Mesenchymal stem cell (in vitro differentiated cells and primary cell): ENCODE data around the gene TM4SF20.
A peak's percentile ranks its signal among the peaks of the same experiment; 100 is the strongest.

ENCODE experiments used
- DNase-seq: peaks from one replicate; pipeline ENCODE4 v3.0.0-alpha.2; 2013
- H2AFZ ChIP-seq: one replicate; pipeline ENCODE4 v1.6.1; 2013; ENCODE audit warnings: low read depth, mild to moderate bottlenecking, control low read depth, inconsistent platforms, low read length, moderate library complexity
- H2AK5ac ChIP-seq: 2 replicates; pipeline ENCODE4 v1.6.1; 2013; ENCODE audit warnings: low read length, moderate library complexity, mild to moderate bottlenecking, inconsistent platforms; ENCODE audit not compliant: severe bottlenecking
- H2BK120ac ChIP-seq: one replicate; pipeline ENCODE4 v1.6.1; 2013; ENCODE audit warnings: low read depth, mild to moderate bottlenecking, inconsistent platforms, low read length, moderate library complexity
- H2BK12ac ChIP-seq, 2 experiments: one replicate each; pipeline ENCODE4 v1.6.1; 2013; ENCODE audit warnings: inconsistent platforms in 2 of 2, low read length in 2 of 2, mild to moderate bottlenecking in 2 of 2, moderate library complexity in 2 of 2, control low read depth in 1 of 2
- H2BK15ac ChIP-seq: one replicate; pipeline ENCODE4 v1.6.1; 2013; ENCODE audit warnings: mild to moderate bottlenecking, low read depth, inconsistent platforms; ENCODE audit not compliant: poor library complexity, severe bottlenecking
- H2BK5ac ChIP-seq: 2 replicates; pipeline ENCODE4 v1.6.1; 2013; ENCODE audit warnings: low read depth, mild to moderate bottlenecking, low read length, control low read depth, inconsistent platforms; ENCODE audit not compliant: poor library complexity, severe bottlenecking
- H3K14ac ChIP-seq, 2 experiments: one replicate each; pipeline ENCODE4 v1.6.1; 2013; ENCODE audit warnings: inconsistent platforms in 2 of 2, low read length in 2 of 2, control low read depth in 1 of 2, mild to moderate bottlenecking in 1 of 2, moderate library complexity in 1 of 2
- H3K18ac ChIP-seq, 2 experiments: one replicate each; pipeline ENCODE4 v1.6.1; 2013; ENCODE audit warnings: inconsistent platforms in 2 of 2, low read length in 2 of 2, control low read depth in 1 of 2, low read depth in 1 of 2, mild to moderate bottlenecking in 1 of 2
- H3K23ac ChIP-seq, 2 experiments: one replicate each; pipeline ENCODE4 v1.6.1; 2013; ENCODE audit warnings: inconsistent platforms in 2 of 2, low read length in 2 of 2, mild to moderate bottlenecking in 2 of 2, moderate library complexity in 2 of 2, control low read depth in 1 of 2
- H3K27ac ChIP-seq: 2 replicates; pipeline ENCODE4 v1.5.1; 2013; ENCODE audit warnings: mild to moderate bottlenecking, moderate library complexity, low read length, control low read depth, inconsistent platforms; ENCODE audit not compliant: poor library complexity, severe bottlenecking
- H3K27me3 ChIP-seq, 2 experiments: 2 replicates each; pipeline versions ENCODE4 v1.6.1 to v1.7.0; 2013; ENCODE audit warnings: low read length in 2 of 2, mild to moderate bottlenecking in 2 of 2, moderate library complexity in 2 of 2, control low read depth in 1 of 2, inconsistent platforms in 1 of 2; ENCODE audit not compliant: control insufficient read depth in 1 of 2, insufficient read depth in 1 of 2
- H3K36me3 ChIP-seq, 2 experiments: 2 replicates each; pipeline versions ENCODE4 v1.6.1 to v1.7.0; 2013; ENCODE audit warnings: low read length in 2 of 2, control low read depth in 1 of 2, inconsistent platforms in 1 of 2, low read depth in 1 of 2, mild to moderate bottlenecking in 1 of 2; ENCODE audit not compliant: insufficient read depth in 2 of 2, control insufficient read depth in 1 of 2
- H3K4ac ChIP-seq, 2 experiments: one replicate each; pipeline ENCODE4 v1.6.1; 2013; ENCODE audit warnings: inconsistent platforms in 2 of 2, low read length in 2 of 2, mild to moderate bottlenecking in 2 of 2, moderate library complexity in 2 of 2, control low read depth in 1 of 2, low read depth in 1 of 2
- H3K4me1 ChIP-seq: 2 replicates; pipeline ENCODE4 v1.6.1; 2013; ENCODE audit warnings: low read depth, low read length, control low read depth; ENCODE audit not compliant: control insufficient read depth, insufficient read depth
- H3K4me2 ChIP-seq: 2 replicates; pipeline ENCODE4 v1.6.1; 2013; ENCODE audit warnings: low read length, mild to moderate bottlenecking, inconsistent platforms; ENCODE audit not compliant: poor library complexity, severe bottlenecking
- H3K4me3 ChIP-seq, 2 experiments: 2 replicates each; pipeline versions ENCODE4 v1.5.1 to v1.7.0; 2013; ENCODE audit warnings: low read length in 2 of 2, mild to moderate bottlenecking in 2 of 2, control low read depth in 1 of 2, low read depth in 1 of 2; ENCODE audit not compliant: insufficient read depth in 1 of 2
- H3K79me1 ChIP-seq: replicated peaks from 2 replicates; pipeline ENCODE4 v1.6.1; 2013; ENCODE audit warnings: mild to moderate bottlenecking, control low read depth, low read length, inconsistent platforms; ENCODE audit not compliant: poor library complexity, severe bottlenecking
- H3K9ac ChIP-seq: 2 replicates; pipeline ENCODE4 v1.7.0; 2013; ENCODE audit warnings: mild to moderate bottlenecking, low read length, moderate library complexity
- H3K9me3 ChIP-seq: 2 replicates; pipeline ENCODE4 v1.7.0; 2013; ENCODE audit warnings: mild to moderate bottlenecking, low read length; ENCODE audit not compliant: control insufficient read depth
- H4K8ac ChIP-seq: one replicate; pipeline ENCODE4 v1.6.1; 2013; ENCODE audit warnings: inconsistent platforms, mild to moderate bottlenecking, low read length, moderate library complexity
- H4K91ac ChIP-seq: one replicate; pipeline ENCODE4 v1.6.1; 2013; ENCODE audit warnings: mild to moderate bottlenecking, low read length, inconsistent platforms
- WGBS: methylation state at CpG from one replicate; pipeline ENCODE4 v1.1.7; 2013; ENCODE audit warnings: mixed read lengths; 5-methylcytosine and 5-hydroxymethylcytosine counted together

Gene TM4SF20

DNA sequence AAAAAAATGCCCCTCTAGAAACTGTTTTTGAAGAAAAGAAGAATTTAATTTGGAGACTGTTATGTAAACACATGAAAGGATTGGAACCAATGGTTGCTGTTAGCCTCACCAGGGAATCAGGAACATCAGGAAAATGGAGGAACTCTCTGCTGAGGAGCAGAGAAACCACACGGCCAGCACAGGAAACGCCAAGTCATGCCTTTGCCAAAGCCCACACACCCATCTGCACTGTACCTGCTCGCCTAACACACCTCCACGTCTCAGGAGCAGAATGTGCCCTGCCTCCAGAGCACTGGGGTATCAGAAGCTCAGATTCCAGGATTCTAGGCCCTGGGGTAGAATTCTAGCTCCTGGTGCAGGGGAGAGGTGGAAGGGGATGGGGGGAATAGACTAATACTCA is 18.5 kb upstream of the TM4SF20 start:
- H3K36me3 ChIP-seq: no peaks in the 10 kb centered on the region

DNA sequence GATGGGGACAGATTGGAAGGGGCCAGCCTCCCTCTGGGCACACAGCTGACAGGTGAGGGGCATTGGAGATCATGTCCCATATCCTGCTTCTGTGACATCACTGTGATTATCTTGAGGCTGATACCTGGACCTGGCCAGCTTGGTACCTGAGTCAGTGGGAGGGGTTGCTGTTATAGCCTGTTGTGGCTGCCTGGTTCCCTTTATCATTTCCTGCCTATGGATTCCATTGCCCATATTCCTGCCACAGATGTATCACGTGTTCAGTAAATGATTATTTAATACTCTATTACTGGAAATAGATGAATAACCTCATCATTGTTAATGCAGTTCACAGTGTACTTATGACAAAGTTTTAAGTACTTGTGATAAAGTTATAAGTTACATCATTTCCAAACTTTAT is 16.4 kb upstream of the TM4SF20 start:
- no peak overlapping the region for H2BK15ac ChIP-seq
- H2BK120ac ChIP-seq: no peak overlapping the region
- no peak overlapping the region for H3K4ac ChIP-seq
- H3K14ac ChIP-seq: no peak overlapping the region
- no peak overlapping the region for H3K23ac ChIP-seq
- peaks cover 6% of the 10 kb centered on the region for H3K4me1 ChIP-seq
- no peak for DNase-seq
- H3K9me3 ChIP-seq: no peaks in the 10 kb centered on the region
- no peak overlapping the region for H3K9ac ChIP-seq
- no peak overlapping the region for H4K91ac ChIP-seq
- no peaks in the 10 kb centered on the region for H3K36me3 ChIP-seq
- H3K18ac ChIP-seq: no peak overlapping the region
- no peak overlapping the region for H2AK5ac ChIP-seq
- H3K4me3 ChIP-seq: no peak overlapping the region
- no peaks in the 10 kb centered on the region for H3K79me1 ChIP-seq
- H2BK12ac ChIP-seq: no peak overlapping the region
- H4K8ac ChIP-seq: peak overlapping the region; percentile 46
- no CpG with 5 or more reads among the region's 1 CpG for whole genome bisulfite sequencing
- H3K27me3 ChIP-seq: no peaks in the 10 kb centered on the region
- no peak overlapping the region for H3K27ac ChIP-seq
- no peak overlapping the region for H2AFZ ChIP-seq
- H2BK5ac ChIP-seq: no peak overlapping the region
- H3K4me2 ChIP-seq: no peak overlapping the region

More for the DNA sequence above, 18.5 kb upstream of the TM4SF20 start:
- Histone ChIP-seq H2AK5ac (peak overlapping the region; percentile 75), H3K4me1 (peaks cover 6% of the 10 kb centered on the region), H2BK5ac (peak overlapping the region; percentile 9), H3K27me3 (no peaks in the 10 kb centered on the region), H2BK120ac (no peak overlapping the region), H3K27ac (no peak overlapping the region), H4K91ac (no peak overlapping the region), H2AFZ (no peak overlapping the region), H3K79me1 (no peaks in the 10 kb centered on the region), H3K23ac (no peak overlapping the region), H3K18ac (no peak overlapping the region), H2BK12ac (no peak overlapping the region), H2BK15ac (no peak overlapping the region), H3K9me3 (no peaks in the 10 kb centered on the region), H3K4me3 (no peak overlapping the region), H4K8ac (no peak overlapping the region), H3K4ac (no peak overlapping the region), H3K9ac (no peak overlapping the region), H3K4me2 (no peak overlapping the region), H3K14ac (no peak overlapping the region)
- DNase-seq: no peak
- 87% methylated on average over 3 of the region's 4 CpGs for WGBS

DNA sequence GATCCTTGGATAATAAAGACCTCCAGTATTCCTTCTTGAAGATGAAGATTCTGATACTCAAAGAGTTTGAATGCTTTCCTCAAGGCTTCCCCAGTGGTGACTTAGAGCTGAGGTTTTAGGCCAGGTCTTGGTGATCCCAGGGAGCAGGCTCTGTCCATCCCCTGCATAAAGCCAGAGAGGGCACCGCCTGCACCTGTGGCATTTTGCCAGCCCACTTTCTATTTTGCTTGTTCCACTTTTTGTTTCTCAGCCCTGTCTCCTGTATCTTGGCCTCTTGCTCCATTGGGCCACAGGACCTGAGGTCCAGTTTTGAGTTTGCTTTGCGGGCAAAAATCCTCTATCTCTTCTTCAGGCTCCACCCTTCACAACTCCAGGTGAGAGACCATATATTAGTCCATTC is 15.3 kb upstream of the TM4SF20 start:
- Histone ChIP-seq H3K79me1 (no peaks in the 10 kb centered on the region), H3K27me3 (no peaks in the 10 kb centered on the region), H4K91ac (no peak overlapping the region), H2BK5ac (peak overlapping the region; percentile 45), H3K27ac (no peak overlapping the region), H3K9ac (no peak overlapping the region), H2BK12ac (no peak overlapping the region), H2BK15ac (no peak overlapping the region), H3K14ac (no peak overlapping the region), H2BK120ac (no peak overlapping the region), H3K4me1 (peaks cover 4% of the 10 kb centered on the region), H3K4me2 (no peak overlapping the region), H2AK5ac (no peak overlapping the region), H3K23ac (no peak overlapping the region), H2AFZ (no peak overlapping the region), H3K4ac (no peak overlapping the region), H3K18ac (no peak overlapping the region), H4K8ac (no peak overlapping the region), H3K36me3 (no peaks in the 10 kb centered on the region), H3K4me3 (no peak overlapping the region), H3K9me3 (no peaks in the 10 kb centered on the region)
- DNase-seq: no peak
- 93% methylated on average over 2 of the region's 2 CpGs for WGBS

DNA sequence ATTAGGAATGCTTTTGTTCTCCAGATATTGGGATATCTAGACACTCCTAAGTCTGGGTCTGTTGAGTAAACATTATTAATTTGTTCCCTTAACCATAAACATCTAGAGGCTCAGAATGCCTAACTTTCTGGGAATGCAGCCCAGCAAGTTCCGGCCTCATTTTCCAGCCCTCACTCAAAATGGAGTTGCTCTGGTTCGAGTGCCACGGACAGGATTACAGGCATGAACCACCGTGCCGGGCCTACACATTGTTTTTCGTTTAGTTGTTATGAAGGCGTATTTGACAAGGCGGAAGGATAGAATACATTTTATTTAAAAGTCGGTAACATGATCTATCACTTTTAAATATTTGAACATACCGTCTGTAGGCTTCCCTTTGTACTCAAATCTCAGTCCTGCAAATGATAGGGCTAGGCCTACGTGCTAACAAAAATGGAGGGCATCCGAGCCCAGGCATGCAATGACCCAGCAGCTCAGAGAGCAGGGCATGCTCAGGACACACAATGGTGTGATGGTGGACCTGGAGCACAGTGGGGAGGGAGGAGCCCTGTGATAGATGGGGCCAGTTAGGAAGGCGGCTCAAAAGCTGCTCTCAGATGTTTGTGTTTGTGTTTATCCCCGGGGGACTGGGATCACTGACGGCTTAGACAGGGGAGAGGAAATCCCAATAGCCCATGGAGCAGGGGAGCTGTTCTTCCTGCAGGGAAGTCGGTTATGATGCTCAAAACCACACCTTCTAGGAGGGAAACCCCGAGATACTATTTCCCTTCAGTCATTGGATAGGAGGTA is 11.6 kb upstream of the TM4SF20 start:
- 86% methylated on average over 17 of the region's 17 CpGs for WGBS
- no peak overlapping the region for H2BK5ac ChIP-seq
- no peak overlapping the region for H3K14ac ChIP-seq

More for the DNA sequence above, 11.6 kb upstream of the TM4SF20 start:
- Histone ChIP-seq H3K23ac (no peak overlapping the region), H4K91ac (no peak overlapping the region), H2BK15ac (no peak overlapping the region), H2BK120ac (no peak overlapping the region), H3K79me1 (no peaks in the 10 kb centered on the region), H3K27ac (no peak overlapping the region), H3K4ac (no peak overlapping the region), H3K4me2 (no peak overlapping the region), H3K4me3 (no peak overlapping the region), H3K4me1 (peaks cover 2% of the 10 kb centered on the region), H2AK5ac (no peak overlapping the region), H3K9me3 (no peaks in the 10 kb centered on the region), H2AFZ (no peak overlapping the region), H2BK12ac (no peak overlapping the region), H3K9ac (no peak overlapping the region), H3K36me3 (no peaks in the 10 kb centered on the region), H4K8ac (no peak overlapping the region), H3K27me3 (no peaks in the 10 kb centered on the region), H3K18ac (no peak overlapping the region)
- DNase-seq: no peak
